Measurements from ENCODE around the gene CCDC174. TPM values are rescaled to one million over a fixed set of nuclear protein-coding genes. Genes with fewer than 3 reads are reported as not detected.

The CCDC174 gene
- total RNA-seq, 4 donors from 2014 or later, result 16.1 to 27.7 (median 20.0) TPM

DNA sequence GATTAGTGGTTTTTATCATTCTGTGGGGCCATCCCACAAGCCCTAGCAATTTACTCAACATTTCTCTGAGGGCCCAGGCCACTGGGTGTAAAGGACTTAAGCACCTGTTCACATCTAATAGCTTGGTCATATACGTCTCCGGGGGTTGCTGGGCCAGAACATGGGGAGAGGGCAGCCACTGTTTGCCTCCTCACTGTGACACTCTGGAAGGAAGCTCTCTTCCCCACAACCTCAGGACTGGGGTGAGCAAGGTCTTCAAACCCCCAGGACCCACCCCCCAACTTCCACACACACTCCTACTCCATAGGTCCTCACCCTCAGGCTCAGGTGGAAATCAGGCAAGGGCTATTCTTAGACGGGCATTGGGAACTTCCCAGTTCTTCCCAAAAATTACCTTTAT, 52.2 kb downstream of the CCDC174 start:
- intact Hi-C loops (cut with DNase I; ENCODE audit: low total_unique reads), result no loop called here
- no peak overlapping the region for H3K4me3 ChIP-seq (ENCODE audit: low read depth, poor library complexity, severe bottlenecking)
- WGBS, 2 donors, result 91 to 96% methylated on average over 3 of the region's 3 CpGs
- TF ChIP-seq, protein P1, sequence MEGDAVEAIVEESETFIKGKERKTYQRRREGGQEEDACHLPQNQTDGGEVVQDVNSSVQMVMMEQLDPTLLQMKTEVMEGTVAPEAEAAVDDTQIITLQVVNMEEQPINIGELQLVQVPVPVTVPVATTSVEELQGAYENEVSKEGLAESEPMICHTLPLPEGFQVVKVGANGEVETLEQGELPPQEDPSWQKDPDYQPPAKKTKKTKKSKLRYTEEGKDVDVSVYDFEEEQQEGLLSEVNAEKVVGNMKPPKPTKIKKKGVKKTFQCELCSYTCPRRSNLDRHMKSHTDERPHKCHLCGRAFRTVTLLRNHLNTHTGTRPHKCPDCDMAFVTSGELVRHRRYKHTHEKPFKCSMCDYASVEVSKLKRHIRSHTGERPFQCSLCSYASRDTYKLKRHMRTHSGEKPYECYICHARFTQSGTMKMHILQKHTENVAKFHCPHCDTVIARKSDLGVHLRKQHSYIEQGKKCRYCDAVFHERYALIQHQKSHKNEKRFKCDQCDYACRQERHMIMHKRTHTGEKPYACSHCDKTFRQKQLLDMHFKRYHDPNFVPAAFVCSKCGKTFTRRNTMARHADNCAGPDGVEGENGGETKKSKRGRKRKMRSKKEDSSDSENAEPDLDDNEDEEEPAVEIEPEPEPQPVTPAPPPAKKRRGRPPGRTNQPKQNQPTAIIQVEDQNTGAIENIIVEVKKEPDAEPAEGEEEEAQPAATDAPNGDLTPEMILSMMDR (IDR thresholded peaks at IDR 0.05), result no peak
- TF ChIP-seq POLR2A (IDR thresholded peaks at IDR 0.05), result no peak
- no peak for DNase-seq (ENCODE audit: low spot score in 2 of 2)

DNA sequence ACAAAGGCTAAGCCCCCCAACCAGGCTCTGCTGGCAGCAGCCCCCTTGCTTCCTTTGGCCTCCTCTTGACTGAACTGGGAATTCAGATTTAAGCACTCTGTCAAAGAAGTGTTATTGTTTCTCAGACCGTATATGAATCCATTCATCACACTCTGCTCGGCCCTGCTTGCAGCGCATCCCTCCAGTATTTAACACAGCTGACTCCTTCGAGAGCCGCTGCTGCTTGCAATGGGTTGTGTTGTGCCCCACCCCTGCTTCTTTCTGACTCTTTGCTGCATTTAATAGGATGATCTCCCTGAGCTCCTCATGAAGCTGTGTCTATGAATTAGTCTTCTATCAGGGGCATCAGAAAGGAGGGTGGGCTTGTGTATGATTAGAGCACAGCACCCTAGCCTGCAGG, 54.5 kb downstream of the CCDC174 start:
- TF ChIP-seq POLR2A (IDR thresholded peaks at IDR 0.05), result no peak
- TF ChIP-seq, protein P1 (IDR thresholded peaks at IDR 0.05), result no peak
- WGBS, 2 donors, result 82 to 84% methylated on average over 5 of the region's 5 CpGs
- intact Hi-C loops (cut with DNase I; ENCODE audit: low total_unique reads), result no loop called here

DNA sequence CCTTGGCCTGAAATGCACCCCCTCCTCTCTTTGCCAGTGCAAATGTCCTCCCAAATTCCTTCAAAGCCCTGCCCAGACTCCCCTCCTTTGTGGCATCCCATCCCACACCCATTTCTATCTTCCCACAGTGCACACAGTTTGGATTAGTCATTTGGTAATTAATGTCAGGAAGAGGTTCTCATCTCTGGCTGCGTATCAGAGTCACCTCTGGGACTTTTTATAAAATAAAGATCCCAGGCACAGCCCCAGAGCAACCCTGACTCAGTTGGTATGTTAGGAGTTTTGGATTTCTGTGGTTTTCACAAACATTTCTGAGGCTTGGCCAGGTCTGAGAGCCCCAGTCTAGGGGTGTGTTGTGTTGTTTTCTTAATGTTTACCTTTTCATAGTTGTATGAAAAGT, 65.0 kb downstream of the CCDC174 start:
- no peak for DNase-seq (ENCODE audit: low spot score in 2 of 2)
- no peak overlapping the region for H3K4me3 ChIP-seq (ENCODE audit: low read depth, poor library complexity, severe bottlenecking)
- intact Hi-C loops (cut with DNase I; ENCODE audit: low total_unique reads), result no loop called here
- WGBS, 2 donors, result 31 to 35% methylated on average over 1 of the region's 1 CpG
- TF ChIP-seq POLR2A (IDR thresholded peaks at IDR 0.05), result no peak
- TF ChIP-seq, protein P1 (IDR thresholded peaks at IDR 0.05), result no peak

More for the DNA sequence above, 54.5 kb downstream of the CCDC174 start:
- DNase-seq (ENCODE audit: low spot score in 2 of 2), result no peak
- H3K4me3 ChIP-seq (ENCODE audit: low read depth, poor library complexity, severe bottlenecking), result no peak overlapping the region

DNA sequence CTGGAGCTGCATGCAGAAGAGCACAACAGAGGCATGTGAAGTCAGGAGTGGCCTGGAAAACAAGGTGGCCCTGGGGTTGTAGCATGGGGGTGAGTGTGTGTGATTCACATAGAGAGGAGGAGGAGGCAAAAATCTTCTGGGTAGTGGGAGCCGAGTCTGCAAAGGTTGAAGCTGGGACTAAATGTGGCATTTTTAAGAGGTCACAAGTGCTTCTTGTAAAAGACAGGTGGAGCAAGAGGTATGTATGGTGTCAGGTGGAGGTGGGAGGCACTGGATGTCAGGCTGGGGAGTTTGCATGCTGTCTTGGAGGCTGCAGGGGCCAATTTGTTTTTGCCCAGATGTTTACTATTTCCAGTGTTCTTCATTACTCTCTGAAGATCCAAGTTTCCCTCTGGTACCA, 65.7 kb downstream of the CCDC174 start:
- intact Hi-C loops (cut with DNase I; ENCODE audit: low total_unique reads), result no loop called here
- WGBS, 2 donors, result 68 to 81% methylated on average over 1 of the region's 1 CpG
- no peak for DNase-seq (ENCODE audit: low spot score in 2 of 2)
- no peak overlapping the region for H3K4me3 ChIP-seq (ENCODE audit: low read depth, poor library complexity, severe bottlenecking)
- TF ChIP-seq, protein P1 (IDR thresholded peaks at IDR 0.05), result no peak

DNA sequence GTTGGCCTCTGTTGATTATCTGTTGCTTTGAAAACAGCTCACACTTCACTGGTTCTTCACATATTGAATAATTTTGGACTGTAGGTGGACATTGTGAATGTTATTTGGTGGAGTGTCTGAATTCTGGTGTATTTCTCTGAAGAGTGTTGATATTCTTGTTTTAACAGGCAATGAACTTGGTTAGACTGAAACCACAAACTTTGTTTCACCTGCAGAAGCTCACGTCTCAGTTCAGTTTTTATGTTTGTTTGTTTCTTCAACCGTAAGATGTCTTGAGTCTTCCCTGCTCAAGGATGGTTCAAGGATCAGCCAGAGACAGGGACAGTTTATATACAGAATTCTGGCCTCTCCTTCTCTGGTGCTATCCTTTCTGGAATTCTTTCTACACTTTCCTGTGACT, 67.0 kb downstream of the CCDC174 start:
- intact Hi-C loops (cut with DNase I; ENCODE audit: low total_unique reads), result no loop called here
- DNase-seq (ENCODE audit: low spot score in 2 of 2), result no peak
- H3K4me3 ChIP-seq (ENCODE audit: low read depth, poor library complexity, severe bottlenecking), result no peak overlapping the region
- TF ChIP-seq, protein P1 (IDR thresholded peaks at IDR 0.05), result no peak
- TF ChIP-seq POLR2A (IDR thresholded peaks at IDR 0.05), result no peak
- WGBS, 2 donors, result 90 to 95% methylated on average over 2 of the region's 2 CpGs

DNA sequence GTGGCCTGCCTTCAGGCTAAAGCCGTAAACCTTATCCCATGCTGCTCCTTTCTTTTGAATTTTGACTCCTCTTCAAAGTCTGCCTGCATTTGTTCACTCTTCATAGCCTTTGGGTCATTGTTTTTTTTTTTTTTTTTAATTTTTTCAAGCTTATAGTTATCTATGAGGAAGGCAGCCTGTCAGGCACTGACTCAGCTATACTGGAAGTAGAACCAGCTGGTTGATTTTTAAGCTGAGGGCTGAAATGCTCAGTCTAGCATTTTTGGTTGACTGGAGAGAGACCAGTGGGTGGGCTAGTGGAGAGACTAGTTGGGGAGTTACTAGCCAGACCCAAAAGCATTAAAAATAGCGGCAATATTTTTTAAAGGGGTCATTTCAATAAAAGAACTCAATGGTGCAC, 67.4 kb downstream of the CCDC174 start:
- 92% methylated on average over 2 of the region's 2 CpGs for WGBS, 2 donors
- H3K4me3 ChIP-seq (ENCODE audit: low read depth, poor library complexity, severe bottlenecking), result no peak overlapping the region
- intact Hi-C loops (cut with DNase I; ENCODE audit: low total_unique reads), result no loop called here
- TF ChIP-seq, protein P1 (IDR thresholded peaks at IDR 0.05), result no peak
- no peak for TF ChIP-seq POLR2A (IDR thresholded peaks at IDR 0.05)
- no peak for DNase-seq (ENCODE audit: low spot score in 2 of 2)
